ENCODE results near the gene RBMY1F.
"Not testable (repeated sequence)": the region's sequence is repeated elsewhere in the genome, so short reads cannot be mapped to it uniquely, and the experiment has no call there.

Gene RBMY1F

DNA sequence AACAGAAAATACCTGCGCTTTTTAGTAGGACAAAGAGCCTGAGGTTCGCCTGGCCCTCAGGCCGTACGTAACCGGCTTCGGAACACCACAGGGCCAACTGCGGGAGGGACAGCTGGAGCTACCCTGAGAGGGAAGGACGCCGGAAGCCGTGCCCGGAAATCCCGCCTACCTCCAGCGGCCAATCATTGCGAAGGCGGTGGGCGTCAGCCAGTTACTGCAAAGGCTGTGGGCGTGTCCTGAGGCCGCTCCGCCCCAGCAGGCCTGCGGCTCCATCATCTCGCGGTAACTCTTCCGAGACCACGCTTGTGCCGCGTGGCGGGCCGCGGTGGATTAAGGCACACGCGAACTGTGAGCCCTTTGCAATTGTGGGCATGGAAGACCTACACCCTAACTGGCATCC lies at the start of gene RBMY1F:
Gene RBMY1F, minus strand, starts transcription at position 101 of the 400 bp plus-strand sequence. CDS start 1,954 bp downstream, outside the sequence.
- DNase-seq (ENCODE audit: low spot score), result not testable (repeated sequence)

DNA sequence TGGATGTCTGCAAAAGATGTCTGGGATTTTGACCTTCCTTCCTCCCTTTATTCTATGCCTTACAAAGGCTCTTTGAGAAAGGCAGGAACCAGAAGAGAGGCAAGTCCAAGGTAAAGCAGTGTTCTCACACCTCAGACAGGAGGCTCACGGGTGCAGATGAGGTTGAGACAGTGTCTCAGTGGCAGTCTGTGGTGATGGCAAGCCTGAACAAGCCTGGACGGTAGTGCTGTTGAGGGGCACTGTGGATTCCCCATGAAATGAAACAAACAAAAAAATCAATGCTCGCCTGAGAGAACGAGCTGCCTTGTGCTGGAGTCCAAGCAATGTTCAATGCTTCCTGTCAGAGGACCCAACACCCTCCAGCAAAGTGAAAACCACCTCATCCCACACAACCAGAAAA lies 31.6 kb downstream of the RBMY1F start:
- DNase-seq (ENCODE audit: low spot score), result not testable (repeated sequence)

- DNase-seq (ENCODE audit: low spot score), result not testable (repeated sequence)
Measured at GRCh38 chrY:22141011-22141695, 41.6 kb downstream of the RBMY1F start.

DNA sequence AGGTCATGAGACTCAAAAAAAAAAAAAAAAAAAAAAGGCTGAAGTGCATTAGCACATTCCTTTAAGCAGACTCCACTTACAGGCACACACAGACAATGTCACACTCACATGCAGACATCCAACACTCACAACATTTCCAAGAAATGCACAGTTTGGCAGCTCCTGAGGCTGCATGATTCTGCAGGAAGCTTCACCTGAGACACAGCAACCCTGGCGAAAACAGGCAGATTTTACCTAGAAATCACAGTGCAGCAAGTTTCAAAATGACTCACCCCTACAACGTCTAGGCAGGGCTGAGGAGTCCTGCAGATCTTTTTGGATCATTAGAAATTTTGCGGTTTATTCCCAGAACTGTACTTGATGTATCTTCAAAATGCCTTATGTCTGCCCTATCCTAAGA lies 48.0 kb downstream of the RBMY1F start:
- not testable (repeated sequence) for DNase-seq (ENCODE audit: low spot score)

- DNase-seq (ENCODE audit: low spot score), result not testable (repeated sequence)
Measured at GRCh38 chrY:22130494-22130893, 52.2 kb downstream of the RBMY1F start.
